Measurements from ENCODE around the gene NCOA3. TPM values are rescaled to one million over a fixed set of nuclear protein-coding genes. Genes with fewer than 3 reads are reported as not detected.

The NCOA3 gene
- total and polyA plus RNA-seq, 10 of the 15 experiments (the other 5 are each of a cell fraction or from before 2014, with no cell fraction given), result 16.9 to 96.2 (median 73.6) TPM

DNA sequence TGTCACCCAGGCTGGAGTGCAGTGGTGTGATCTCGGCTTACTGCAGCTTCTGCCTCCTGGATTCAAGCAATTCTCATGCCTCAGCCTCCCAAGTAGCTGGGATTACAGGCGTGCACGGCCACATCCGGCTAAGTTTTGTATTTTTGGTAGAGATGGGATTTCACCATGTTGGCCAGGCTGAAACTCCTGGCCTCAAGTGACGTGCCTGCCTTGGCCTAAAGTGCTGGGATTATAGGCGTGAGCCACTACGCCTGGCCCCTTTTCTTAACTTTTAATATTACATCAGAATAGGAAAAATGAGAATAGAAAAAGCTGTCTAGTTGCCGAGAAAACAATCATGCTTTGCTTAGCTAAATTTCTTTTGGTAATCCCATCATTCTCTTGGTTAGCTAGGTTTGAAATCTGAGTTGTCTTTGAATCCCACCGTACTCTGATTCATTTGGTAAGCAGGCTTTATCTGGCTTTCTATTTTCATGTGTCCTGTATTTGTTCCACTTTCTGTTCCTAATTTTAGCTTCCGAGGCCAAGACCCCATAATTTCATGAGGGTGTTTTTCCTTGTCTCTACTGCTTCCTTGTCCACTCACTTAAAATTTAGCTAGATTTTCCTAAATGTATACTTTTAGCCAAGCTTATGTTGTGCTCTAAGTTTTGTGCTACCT is 83.5 kb downstream of the NCOA3 start (continued):
- TF ChIP-seq ATF2 (IDR thresholded peaks at IDR 0.05; ENCODE audit: low read length) (no peak), BMI1 (IDR thresholded peaks at IDR 0.05; ENCODE audit: borderline replicate concordance) (no peak), SPI1 (IDR thresholded peaks at IDR 0.05; ENCODE audit: borderline replicate concordance, insufficient read depth, low read depth, low read length) (0 out of 2 replicates have a peak, but pooled peaks have one; percentile 10), SP1 (IDR thresholded peaks at IDR 0.05; ENCODE audit: low read depth, low read length) (no peak), WRNIP1 (IDR thresholded peaks at IDR 0.05; ENCODE audit: borderline replicate concordance, low read depth, low read length) (no peak), ASH2L (IDR thresholded peaks at IDR 0.05; ENCODE audit: borderline replicate concordance, low read depth) (no peak), IRF5 (IDR thresholded peaks at IDR 0.05; ENCODE audit: borderline replicate concordance) (no peak), PML (IDR thresholded peaks at IDR 0.05; ENCODE audit: low read length) (no peak), TCF12 (IDR thresholded peaks at IDR 0.05; ENCODE audit: low read depth, low read length) (no peak), RCOR1 (conservative IDR thresholded peaks at IDR 0.05; ENCODE audit: low read depth, low read length) (no peak), ESRRA (IDR thresholded peaks at IDR 0.05; ENCODE audit: low read length) (no peak), ZNF207 (IDR thresholded peaks at IDR 0.05; ENCODE audit: borderline replicate concordance) (no peak), KDM1A (IDR thresholded peaks at IDR 0.05; ENCODE audit: borderline replicate concordance) (no peak), RAD21 (IDR thresholded peaks at IDR 0.05; ENCODE audit: insufficient read depth, low read depth, low read length) (no peak), SIX5 (IDR thresholded peaks at IDR 0.05; ENCODE audit: low read depth, low read length, severe bottlenecking) (no peak), NFIC (IDR thresholded peaks at IDR 0.05; ENCODE audit: low read depth, low read length) (0 out of 2 replicates have a peak, but pooled peaks have one; percentile 25), EGR1 (IDR thresholded peaks at IDR 0.05; ENCODE audit: borderline replicate concordance in 1 of 2, low read depth in 2 of 2, low read length in 2 of 2) (no peak), IKZF1 (conservative IDR thresholded peaks at IDR 0.05) (0 out of 2 replicates have a peak, but pooled peaks have one; percentile 15), HSF1 (IDR thresholded peaks at IDR 0.05; ENCODE audit: low read depth, low read length) (no peak)
- TF ChIP-seq, protein P1, sequence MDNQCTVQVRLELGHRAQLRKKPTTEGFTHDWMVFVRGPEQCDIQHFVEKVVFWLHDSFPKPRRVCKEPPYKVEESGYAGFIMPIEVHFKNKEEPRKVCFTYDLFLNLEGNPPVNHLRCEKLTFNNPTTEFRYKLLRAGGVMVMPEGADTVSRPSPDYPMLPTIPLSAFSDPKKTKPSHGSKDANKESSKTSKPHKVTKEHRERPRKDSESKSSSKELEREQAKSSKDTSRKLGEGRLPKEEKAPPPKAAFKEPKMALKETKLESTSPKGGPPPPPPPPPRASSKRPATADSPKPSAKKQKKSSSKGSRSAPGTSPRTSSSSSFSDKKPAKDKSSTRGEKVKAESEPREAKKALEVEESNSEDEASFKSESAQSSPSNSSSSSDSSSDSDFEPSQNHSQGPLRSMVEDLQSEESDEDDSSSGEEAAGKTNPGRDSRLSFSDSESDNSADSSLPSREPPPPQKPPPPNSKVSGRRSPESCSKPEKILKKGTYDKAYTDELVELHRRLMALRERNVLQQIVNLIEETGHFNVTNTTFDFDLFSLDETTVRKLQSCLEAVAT (IDR thresholded peaks at IDR 0.05), result no peak

All from GM12878 (cell line).